GM21526 (cell line): ENCODE measurements around the gene GNAZ.

Experiments used
- ATAC-seq: cut with Tn5 transposase; IDR thresholded peaks from one replicate; pipeline ENCODE4 v1.9.1; 2021; ENCODE audit warnings: moderate library complexity; ENCODE audit not compliant: unreplicated experiment, low FRiP score

Gene GNAZ

DNA sequence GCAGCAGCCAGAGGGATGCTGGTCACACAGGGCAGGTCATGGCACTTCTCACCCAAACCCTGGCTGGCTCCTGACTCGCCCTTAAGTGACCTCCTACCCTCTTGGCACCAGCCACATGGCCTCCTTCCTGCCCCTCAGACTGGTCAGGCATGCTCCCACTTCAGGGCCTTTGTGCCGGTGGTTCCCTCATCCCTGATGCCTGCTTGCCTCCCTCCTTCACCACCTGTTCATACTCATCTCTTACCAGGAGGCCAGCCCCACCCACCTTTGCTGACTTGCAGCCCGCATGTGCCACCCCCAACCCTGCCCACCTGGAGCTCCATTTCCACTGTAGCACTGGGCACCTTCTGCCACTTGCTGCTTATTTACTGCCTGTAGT is 20.1 kb downstream of the GNAZ start:
- ATAC-seq: no peak

DNA sequence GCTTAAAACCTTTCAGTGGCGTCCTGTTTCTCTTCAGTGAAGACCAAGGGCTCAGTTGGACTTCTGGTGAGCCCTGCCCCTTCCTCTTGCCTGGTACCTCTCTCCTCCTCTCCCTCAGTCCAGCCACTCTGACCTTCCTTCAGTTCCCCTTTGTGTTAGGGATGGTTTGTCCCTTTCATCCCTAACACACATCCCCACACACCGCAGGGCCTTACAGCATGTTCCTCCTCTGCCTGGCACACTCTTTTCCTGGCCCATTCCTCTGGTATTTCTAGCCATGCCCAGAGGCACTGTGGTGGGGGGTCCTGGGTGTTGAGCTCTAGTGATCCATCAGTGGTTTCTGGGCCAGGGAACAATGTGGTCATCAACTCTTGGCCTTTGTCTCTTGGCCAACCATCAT is 21.4 kb downstream of the GNAZ start:
- ATAC-seq: no peak

DNA sequence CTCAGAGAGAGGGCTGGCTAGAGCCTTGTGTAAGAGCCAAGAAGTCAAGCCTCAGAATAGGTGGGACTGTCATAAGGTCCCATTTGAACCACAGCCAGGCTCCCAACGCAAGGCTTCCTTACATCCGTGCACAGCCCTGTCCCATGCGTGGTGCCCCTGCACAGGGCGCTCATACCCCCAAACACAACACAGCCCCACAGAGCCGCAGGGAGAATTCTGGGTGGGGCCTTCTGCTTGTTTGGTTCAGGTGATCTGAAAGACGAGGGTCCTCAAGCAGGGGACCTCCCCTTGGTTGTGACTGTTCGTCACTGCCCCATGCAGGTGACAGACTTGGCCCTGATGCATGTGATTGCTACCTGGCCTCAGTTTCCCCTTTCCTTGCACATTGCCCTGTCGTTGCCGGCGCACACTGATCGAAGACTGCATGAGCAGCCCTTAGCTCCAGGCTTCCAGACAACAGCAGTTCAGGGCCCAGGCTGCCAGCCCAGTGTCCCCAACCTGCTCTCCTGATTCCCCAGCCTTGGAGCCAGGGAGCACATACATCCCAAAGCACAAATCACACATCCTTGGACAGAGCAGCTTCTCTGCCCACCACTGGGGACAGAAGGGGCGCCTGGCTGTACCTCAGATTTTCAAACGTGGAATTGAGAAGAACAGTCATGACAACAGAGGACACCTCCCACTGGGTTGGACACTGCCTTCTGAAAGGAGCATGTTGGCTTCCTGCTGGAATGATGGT is 22.1 kb downstream of the GNAZ start:
- ATAC-seq: no peak

DNA sequence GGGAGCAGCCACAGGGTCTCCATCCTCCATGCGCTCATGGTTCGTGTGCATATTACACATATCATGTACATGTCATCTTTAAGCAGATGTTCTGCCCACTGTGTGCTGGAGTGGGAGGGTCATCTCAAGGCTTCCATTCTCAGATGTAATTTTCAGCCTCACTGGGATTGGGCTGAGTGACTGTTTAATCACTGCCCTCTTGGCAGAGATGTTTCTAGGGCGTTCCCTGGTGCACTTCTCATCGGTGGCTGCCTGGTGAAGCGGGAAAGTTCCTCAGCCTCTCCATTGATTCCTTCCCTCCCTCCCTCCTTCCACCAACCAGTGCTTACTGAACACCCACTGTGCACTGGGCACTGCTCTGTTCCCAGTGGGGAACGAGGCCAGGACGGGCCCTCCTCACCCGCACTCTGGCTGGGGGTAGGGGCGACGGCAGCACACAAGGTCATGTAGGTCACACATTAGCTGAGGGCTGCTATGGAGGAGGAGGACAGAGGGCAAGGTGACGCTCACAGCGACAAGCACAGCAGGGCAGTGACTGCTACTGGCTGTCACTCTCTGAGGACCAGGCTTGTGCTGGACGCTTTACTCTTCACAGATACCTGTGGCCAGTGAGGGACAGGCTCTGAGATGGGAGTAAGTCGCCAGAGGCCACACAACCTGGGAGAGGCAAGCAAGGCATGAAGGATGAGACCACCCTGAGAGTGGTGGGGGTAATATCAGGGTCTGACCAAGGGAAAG is 22.9 kb downstream of the GNAZ start:
- ATAC-seq: no peak

DNA sequence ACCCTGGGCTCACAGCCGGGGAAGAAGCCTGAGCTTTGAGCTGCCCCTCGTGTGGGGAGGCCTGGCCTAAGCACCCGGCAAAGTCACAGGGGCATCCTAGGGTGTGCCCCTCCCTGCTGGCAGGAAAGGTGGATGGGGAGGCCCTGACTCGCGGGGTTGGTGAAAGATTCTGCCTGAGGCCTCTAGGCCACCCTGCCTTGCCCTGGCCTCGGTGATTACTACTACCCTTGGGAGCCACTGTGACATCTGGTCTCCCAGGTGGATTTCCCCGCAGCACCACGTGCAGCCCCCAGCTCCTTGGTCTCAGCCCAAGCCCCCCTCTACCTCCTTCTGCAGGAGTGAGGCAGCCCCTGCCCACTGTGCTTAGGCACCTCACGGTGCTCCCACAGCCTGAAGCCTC is 23.9 kb downstream of the GNAZ start:
- no peak for ATAC-seq

DNA sequence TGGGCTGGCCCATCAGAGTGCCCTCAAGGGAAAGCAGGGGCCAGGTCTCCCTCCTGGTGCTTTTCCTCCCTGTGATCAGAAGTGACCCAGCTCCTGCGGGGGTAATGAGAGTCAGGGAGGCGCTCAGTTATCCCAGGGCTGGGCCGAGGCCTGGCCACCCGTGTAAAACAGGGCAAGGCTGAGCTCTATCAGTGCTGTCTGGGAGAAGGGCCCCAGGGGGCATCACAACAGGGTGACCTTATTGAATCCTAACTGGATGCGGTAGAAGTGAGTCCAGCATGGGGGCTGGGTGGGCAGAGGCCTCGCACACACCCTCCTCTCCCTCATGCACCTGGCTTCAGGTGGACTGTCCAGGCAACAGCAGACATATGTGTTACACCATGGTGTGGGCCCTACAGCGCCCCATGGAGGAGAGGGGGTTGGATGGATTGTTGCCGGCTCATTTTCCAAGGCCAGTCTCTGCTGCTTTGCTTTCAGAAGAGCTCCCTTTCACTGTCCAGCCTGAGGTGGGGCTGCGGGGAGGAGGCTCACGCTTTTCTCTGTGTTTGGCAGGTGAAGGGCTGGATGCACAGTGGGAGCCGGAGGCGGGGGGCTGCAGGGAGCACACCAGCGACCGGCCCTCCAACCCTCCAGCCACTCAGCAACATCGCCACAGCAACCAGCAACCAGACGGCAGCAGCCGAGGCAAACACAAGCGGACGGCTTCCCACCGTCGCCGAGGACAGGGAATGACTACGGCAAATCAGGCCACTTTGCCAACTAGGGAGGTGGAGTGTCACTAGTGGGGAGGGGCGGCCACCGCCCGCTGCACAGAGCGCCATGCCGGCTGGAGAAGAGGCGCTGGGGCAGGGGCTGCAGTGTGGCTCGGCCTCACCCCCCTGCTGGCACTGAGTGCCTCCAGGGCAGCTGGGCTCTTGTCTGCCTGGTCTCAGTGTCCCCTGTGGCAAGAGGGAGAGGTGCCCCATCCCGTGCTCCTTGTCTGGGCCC is 24.7 kb downstream of the GNAZ start:
- ATAC-seq: no peak

DNA sequence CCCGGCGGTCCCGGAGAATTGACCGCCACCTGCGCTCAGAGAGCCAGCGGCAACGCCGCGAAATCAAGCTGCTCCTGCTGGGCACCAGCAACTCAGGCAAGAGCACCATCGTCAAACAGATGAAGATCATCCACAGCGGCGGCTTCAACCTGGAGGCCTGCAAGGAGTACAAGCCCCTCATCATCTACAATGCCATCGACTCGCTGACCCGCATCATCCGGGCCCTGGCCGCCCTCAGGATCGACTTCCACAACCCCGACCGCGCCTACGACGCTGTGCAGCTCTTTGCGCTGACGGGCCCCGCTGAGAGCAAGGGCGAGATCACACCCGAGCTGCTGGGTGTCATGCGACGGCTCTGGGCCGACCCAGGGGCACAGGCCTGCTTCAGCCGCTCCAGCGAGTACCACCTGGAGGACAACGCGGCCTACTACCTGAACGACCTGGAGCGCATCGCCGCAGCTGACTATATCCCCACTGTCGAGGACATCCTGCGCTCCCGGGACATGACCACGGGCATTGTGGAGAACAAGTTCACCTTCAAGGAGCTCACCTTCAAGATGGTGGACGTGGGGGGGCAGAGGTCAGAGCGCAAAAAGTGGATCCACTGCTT is 25.5 kb downstream of the GNAZ start:
- no peak for ATAC-seq

DNA sequence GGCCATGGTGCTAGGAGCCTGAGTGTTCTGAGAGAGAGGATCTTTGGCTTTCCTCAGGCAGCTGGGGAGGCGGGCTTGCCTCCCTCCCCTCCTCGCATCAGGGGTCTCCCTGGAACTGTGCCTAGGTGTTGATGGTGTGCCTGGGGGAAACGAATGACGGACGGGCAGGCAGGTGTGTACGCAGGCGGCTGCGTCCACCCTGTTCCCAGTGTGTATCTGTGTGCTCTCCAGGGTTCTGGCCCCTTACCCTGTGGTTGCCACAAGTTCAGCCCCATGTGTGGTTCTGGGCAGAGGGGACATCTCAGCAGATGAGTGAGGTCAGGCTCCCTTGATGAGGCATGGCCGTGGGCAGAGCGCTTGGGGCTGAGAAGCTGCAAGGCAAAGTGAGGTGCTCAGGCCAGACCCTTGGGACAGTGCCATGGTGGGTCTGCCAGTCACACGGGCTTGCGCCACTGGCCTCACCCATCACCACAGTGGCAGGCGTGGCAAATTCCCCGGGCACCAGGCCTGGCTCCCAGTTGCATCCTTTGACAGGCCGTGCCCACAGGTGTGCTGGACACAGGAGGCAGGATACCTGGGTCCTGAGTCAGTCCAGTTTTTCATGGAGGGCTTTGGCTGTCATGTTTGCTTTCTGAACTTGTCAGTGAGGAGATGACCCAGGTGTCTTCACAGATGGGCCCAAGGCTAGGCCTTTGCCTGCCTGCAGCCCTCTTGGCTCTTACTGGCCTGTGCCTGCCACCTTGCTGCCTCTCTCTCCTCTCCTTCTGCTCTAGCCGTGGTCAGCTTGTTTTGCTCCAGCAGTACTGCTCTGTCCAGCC is 27.3 kb downstream of the GNAZ start:
- no peak for ATAC-seq

DNA sequence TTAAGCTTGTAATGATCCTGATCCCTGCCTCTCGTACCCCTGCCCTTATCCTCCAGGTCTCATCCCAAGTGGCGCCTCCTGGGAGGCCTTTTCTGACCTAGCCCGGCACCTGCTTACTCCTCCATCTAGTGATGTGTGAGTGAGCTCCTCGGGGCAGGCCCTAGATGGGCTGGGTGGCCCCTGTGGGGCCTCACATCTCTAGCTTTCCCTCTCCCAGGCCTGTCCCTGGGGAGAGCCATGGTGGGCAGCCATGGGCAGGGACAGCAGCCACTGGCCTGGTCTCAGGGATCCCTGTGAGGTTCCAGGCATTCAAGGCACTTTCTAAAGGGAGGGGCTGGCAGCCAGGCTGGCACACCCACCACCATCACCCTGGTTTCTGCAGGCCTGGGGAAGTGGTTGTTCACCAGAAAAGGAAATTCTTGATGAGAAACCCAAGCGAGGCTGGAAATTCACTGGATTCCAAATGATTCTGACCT is 27.9 kb downstream of the GNAZ start:
- no peak for ATAC-seq

DNA sequence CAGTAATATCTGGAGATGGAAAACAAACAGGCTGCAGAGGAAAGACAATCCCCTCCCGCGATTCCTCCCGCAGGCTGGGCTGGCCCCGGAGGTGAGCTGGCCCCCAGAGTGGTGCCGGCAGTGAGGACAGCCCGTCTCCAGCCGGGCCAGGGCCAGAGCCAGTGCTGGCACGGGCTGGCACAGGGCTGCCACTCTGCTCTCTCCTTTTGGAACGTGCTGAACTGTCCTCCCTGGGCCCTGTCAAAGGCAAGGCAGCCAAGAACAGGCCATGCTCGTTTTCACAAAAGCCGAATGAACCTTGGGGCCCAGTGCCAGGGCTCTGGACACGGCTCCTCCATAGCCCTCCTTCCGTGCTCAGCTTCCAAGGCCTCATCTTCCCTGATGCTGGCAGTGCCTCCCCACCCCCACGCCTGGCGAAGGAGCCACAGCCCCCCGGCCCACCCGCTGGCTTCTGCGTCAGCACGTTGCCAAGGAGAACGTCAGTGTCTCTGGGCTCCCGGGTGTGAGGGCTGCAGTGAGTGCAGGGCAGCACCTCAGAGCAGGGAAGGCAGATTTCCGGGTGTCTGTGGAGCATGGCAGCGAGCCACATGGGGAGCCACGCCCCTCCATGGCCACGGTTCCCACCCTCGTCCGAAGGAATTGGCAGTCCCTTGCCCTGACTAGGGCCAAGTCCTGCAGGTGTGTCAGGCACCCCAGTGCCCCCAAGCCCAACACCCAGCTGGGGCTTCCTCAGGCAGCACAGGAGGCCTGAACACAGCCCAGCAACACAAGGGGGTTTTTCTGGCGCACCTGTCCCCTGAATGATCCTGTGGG is 28.6 kb downstream of the GNAZ start:
- ATAC-seq: no peak

DNA sequence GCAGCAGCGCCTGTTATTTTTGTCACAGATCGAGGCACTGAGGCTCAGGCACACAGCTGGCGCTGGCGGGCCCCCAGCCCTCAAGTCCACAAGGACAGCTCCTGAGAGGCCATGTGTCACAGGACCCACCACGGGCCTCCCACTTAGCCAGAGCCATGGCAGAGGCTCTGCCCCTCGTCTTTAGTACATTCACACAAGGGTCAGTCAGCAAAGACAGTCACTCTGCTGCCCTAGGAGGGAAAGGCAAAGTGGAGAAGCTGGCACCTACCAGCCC is 29.1 kb downstream of the GNAZ start:
- no peak for ATAC-seq

DNA sequence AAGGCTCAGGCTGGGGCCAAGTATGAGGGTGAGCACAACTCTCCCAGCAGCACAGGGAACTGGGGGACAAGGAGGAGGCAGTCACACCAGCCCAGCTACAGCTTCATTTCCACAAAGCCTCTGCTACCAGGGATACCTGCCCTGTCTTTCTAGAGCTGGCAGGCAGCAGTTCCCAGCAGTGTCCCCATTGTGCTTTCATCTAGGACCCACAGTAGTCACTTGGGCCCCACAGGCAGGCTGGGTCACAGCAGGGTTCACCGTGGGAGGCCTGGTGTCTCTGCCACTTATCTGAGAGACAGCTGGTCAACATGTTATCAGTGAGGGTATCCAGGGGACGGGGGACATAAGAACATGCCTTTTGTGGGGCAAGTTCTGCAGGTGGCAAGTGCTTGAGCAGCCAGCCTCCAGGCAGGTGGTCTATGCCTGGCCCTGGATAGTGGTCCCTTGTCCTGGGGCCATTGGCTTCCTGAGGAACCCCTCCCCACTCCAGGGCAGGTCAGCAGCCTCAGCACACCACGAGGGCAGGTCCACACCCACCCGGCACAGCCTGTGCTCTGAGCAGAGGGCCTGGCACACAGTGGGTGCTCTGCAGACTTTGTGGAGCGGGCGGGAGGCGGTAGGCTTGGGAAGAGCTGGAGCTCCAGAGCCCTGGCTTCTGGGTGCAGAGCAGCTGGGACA is 29.9 kb downstream of the GNAZ start:
- ATAC-seq: no peak

DNA sequence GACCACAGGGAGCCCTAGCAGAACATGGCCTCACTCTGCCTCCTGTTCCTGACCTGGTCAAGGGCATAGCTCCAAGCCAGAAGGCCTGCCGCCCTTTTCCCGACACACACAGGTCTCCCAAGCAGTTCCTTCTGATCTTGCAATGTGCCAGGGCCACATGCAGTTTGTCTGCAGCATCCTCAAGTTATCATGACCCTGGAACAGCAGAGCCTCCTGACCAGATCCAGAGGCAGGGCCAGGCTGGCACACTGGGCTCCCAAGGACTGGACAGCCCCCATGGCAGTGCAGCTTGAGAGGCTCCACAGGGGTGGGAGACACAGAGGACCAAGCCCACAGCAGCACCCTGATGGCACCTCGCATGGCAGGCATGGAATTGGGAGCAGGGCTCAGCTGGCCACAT is 31.2 kb downstream of the GNAZ start:
- ATAC-seq: no peak

DNA sequence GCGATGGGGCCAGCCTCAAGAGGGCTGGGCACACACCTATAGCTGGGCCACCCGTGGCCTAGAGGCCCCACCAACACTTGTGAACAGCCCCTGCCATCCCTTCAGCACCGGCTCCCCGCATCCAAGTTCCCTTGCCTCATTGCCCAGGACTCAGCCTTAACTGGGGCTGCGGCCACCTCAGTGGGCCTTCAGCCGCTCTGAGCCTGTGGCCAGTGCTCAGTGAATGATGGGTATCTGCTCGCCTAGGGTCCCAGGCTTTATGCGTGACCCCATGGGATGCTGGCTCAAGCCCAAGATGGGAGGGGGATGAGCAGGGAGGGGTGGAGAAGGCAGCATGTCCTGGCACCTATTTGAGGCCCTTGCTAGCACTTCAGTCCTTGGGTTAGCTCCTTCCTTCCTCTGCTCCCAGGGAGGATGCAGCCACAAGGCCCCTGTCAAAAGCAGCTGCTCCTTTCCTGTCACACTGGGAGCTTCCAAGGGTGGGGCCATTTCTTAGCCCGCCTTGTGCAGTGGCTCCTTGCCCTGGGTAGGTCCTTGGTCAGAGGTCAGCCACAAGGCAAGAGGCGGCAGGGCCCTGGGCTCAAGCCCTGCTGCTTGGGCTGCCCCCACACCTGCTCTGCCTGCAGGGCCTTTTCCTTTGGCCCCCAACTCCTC is 31.8 kb downstream of the GNAZ start:
- no peak for ATAC-seq

DNA sequence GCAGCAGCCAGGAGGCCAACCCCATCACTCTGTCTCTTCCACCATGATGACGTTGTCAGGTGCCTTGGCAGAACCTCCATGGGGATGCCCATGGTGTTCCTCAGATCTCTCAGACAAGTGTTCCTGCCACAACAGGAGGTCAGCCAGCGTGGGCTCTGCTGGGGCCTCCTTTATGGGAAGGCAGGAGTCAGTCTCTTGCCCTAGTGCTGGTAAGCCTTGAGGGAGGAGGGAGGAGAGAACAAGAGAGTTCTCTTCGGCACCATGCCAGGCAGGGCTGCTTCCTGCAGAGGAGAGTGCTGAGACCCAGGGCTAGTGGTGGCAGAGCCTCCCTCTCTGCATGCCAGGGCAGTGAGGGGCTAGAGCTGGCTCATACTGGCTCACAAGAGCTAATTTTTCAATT is 32.5 kb downstream of the GNAZ start:
- no peak for ATAC-seq

DNA sequence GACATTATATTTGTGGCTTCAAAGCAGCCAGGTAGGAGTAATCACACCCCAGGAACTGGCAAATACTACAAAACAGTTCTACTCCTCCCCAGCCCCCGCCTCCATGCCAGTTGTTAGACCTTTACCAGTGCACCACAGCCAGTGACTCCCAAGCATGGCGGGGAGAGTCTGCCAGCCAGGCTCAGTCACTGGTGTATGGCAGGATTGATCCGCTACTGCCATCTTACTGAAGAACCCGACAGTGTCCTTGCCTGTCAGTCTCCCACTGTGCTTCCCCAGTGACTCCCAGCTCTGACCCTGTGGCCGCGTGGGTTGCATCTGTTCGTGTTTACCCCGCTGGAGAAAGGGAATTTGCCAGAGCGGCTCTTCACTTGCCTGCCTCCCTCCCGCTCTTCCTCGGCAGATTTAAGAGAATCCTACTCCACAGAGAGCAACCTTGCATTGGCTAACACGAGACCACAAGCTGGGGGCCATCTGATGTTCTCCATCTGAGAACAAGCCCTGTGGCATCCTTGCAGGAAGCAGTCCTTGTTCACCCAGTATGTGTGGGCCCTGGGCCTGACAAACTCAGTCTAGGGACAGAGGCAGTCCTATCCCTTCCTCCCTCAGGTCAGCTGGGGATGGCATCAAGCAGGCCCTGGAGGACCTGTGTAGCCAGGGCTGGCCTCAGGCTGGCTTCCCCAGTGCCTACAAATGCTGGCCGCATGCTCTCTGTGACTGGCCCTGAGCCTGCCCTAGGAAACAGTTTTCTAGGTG is 33.1 kb downstream of the GNAZ start:
- no peak for ATAC-seq

DNA sequence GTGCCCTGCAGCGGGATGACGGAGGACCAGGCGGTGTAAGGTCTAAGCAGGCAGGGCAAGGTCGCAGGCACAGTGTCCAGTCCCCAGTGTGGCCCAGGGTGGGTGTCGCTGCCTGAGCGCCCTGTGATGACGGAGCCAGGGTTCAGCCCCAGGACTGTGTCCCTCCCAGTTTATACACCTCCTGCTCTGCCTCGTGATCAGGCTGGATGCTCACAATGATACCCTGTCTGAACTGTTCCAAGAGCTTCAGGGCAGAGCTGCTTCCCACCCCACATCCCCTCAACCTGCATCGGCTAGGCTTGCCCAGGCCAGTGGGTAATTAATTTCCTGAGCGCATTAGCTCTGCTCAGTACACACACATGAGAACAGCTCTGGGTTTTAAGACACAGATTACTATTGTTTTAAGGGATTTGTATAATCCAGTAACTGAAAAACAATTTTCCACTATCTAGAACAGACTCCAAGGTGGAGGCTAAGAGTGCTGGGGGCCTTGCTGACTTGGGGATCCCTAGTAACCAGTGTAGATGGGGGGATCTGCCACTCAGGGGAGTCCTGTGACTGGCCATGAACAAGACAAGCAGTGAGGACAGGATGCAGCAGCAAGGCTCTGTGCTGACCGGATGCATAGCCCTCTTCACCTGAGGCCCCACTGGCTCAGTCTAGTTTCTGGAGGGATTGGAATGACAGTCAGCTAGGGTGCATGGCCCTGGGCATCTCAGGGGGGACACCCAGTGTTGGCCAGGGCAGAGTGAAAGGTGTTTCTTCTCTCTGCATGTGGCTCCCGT is 34.1 kb downstream of the GNAZ start:
- no peak for ATAC-seq
